Lower leg skin (tissue), 4 donors: ENCODE results near the gene OTOGL. TPM values are rescaled to one million over a fixed set of nuclear protein-coding genes. Genes with fewer than 3 reads are reported as not detected.

Experiments used
- DNase-seq, 2 donors: peaks; one replicate each; pipeline ENCODE4 v3.0.0-alpha.2; 2019; ENCODE audit warnings: low spot score in 2 of 2
- H3K4me3 ChIP-seq: fragments of 200-600 bp; sonication (generic); 2 replicates; pipeline ENCODE4 v1.5.1; 2017; ENCODE audit warnings: mild to moderate bottlenecking, low read depth; ENCODE audit not compliant: poor library complexity, severe bottlenecking
- POLR2A ChIP-seq, 2 donors: fragments of 450-650 bp; IDR thresholded peaks; one replicate each; pipeline ENCODE4 v1.6.1; 2016 to 2017; ENCODE audit warnings: antibody characterized with exemption in 2 of 2, mild to moderate bottlenecking in 1 of 2, moderate library complexity in 1 of 2
- WGBS, 2 donors: methylation state at CpG; one replicate each; pipeline ENCODE4 v1.1.5; 2018; 5-methylcytosine and 5-hydroxymethylcytosine counted together
- intact Hi-C: fragments of 100-400 bp; cut with DNase I; formaldehyde crosslinking; loops from one replicate; pipeline ENCODE4 v1.15.0; 2023; ENCODE audit warnings: low total_unique reads
- total RNA-seq, 4 donors: library from RNA; depleted of rRNA; stranded (reverse); fragments of >200 nt; gene quantifications; one replicate each; pipeline ENCODE4 v1.1.0, GENCODE V29; 2016
- TF ChIP-seq, protein P1 (sequence below), 3 donors: fragments of 450-650 bp; IDR thresholded peaks; one replicate each; pipeline ENCODE4 v1.5.1; 2016; ENCODE audit warnings: antibody characterized with exemption in 3 of 3, mild to moderate bottlenecking in 3 of 3, moderate library complexity in 2 of 3

Gene OTOGL
- total RNA-seq: under 1 TPM; 0.06 to 0.56 (median 0.12) TPM

DNA sequence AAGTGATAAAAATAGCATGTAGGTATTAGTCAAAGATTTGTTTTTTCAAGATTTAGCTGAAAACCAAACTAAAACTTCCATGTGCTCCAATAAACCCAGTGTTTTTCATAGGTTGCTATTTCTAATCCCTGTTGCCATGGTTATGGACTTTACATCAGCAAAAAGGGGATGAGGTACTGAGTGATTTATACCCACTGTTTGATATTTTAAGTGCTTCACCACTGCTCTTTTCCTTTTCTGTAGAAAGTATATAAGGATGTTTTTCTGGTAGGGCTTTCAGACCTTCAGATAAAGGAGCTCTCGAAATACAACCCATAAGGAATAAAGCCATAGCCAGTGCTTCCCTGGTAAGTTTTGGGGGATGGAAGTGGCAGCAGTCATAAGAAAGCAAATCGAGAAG, at the start of gene OTOGL:
Gene OTOGL, plus strand, starts transcription at position 279 of the 400 bp plus-strand sequence. CDS start 109,895 bp downstream, outside the sequence.
- intact Hi-C loops: no loop called here
- TF ChIP-seq, protein P1, sequence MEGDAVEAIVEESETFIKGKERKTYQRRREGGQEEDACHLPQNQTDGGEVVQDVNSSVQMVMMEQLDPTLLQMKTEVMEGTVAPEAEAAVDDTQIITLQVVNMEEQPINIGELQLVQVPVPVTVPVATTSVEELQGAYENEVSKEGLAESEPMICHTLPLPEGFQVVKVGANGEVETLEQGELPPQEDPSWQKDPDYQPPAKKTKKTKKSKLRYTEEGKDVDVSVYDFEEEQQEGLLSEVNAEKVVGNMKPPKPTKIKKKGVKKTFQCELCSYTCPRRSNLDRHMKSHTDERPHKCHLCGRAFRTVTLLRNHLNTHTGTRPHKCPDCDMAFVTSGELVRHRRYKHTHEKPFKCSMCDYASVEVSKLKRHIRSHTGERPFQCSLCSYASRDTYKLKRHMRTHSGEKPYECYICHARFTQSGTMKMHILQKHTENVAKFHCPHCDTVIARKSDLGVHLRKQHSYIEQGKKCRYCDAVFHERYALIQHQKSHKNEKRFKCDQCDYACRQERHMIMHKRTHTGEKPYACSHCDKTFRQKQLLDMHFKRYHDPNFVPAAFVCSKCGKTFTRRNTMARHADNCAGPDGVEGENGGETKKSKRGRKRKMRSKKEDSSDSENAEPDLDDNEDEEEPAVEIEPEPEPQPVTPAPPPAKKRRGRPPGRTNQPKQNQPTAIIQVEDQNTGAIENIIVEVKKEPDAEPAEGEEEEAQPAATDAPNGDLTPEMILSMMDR (IDR thresholded peaks at IDR 0.05): no peak
- no peak for TF ChIP-seq POLR2A (IDR thresholded peaks at IDR 0.05)

GRCh38 chr12:80050236-80050635, 49.1 kb upstream of the OTOGL start:
- no peak for TF ChIP-seq POLR2A (IDR thresholded peaks at IDR 0.05)
- TF ChIP-seq, protein P1 (IDR thresholded peaks at IDR 0.05): no peak
- 79 to 81% methylated on average over 2 of the region's 2 CpGs for WGBS, 2 donors
- intact Hi-C loops: no loop called here

More for the DNA sequence above, at the start of gene OTOGL:
- 72 to 85% methylated on average over 2 of the region's 2 CpGs for WGBS, 2 donors
- DNase-seq: no peak
- no peak within 1 kb of the TSS for H3K4me3 ChIP-seq

DNA sequence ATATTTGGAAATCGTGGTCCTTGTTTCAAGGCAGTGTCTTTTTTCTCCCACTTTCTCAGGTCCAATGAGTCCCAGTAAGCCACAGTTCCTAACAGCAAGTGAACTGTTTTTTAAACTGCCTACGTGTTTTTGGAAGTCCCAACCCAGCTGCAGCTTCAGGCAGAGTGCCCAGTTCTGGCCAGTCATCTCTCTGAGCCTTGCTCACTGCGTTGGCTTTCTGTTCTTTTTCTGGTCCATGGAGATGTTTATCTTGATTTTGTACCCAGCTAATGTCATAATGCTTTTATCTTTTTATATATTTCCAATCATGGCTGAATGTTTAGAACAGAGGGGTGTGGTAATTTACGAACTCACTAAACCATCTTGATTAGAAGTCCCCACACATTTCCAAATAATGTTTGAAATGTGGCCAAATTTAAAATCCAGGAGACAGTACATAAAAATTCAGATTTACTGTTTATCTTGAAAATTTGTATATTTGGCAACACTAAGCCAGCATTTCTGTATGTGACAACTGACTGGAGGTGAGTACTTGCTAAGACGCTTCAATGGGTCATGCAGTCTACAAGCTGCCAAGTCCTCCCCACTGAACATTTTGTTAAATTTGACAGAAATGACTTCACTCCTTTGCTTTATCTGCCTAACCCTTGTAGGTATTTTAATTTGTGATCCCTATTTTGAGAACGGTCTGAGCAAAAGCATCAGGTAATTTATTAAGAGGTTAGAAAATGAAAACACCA, 46.1 kb upstream of the OTOGL start:
- no peak overlapping the region for H3K4me3 ChIP-seq
- intact Hi-C loops: no loop called here
- 37 to 40% methylated on average over 6 of the region's 6 CpGs for WGBS, 2 donors
- TF ChIP-seq, protein P1 (IDR thresholded peaks at IDR 0.05): no peak
- no peak for TF ChIP-seq POLR2A (IDR thresholded peaks at IDR 0.05)
- DNase-seq: peak; percentile 54 to 91

More at GRCh38 chr12:80050236-80050635, 49.1 kb upstream of the OTOGL start:
- H3K4me3 ChIP-seq: no peak overlapping the region
- no peak for DNase-seq

GRCh38 chr12:80056232-80056631, 43.1 kb upstream of the OTOGL start:
- TF ChIP-seq, protein P1 (IDR thresholded peaks at IDR 0.05): no peak
- TF ChIP-seq POLR2A (IDR thresholded peaks at IDR 0.05): no peak
- DNase-seq: no peak
- H3K4me3 ChIP-seq: no peak overlapping the region
- 71 to 76% methylated on average over 4 of the region's 4 CpGs for WGBS, 2 donors
- intact Hi-C loops: no loop called here

GRCh38 chr12:80056845-80057244, 42.5 kb upstream of the OTOGL start:
- no peak overlapping the region for H3K4me3 ChIP-seq
- no peak for DNase-seq
- TF ChIP-seq POLR2A (IDR thresholded peaks at IDR 0.05): no peak
- TF ChIP-seq, protein P1 (IDR thresholded peaks at IDR 0.05): no peak
- intact Hi-C loops: no loop called here
